DOHH2 (cell line): ENCODE results near the gene HOXD8.

Experiments
- CTCF ChIP-seq: fragments of 200-600 bp; sonication (generic); IDR thresholded peaks from one replicate; pipeline ENCODE4 v1.5.1; 2014; ENCODE audit warnings: antibody characterized with exemption, mild to moderate bottlenecking, low read depth, low read length; ENCODE audit not compliant: poor library complexity, severe bottlenecking
- EZH2phosphoT487 ChIP-seq: fragments of 200-600 bp; sonication (generic); IDR thresholded peaks from 2 replicates; pipeline ENCODE4 v1.6.1; 2017; ENCODE audit warnings: borderline replicate concordance, mild to moderate bottlenecking, antibody characterized with exemption, low read length, moderate library complexity, mixed read lengths

GRCh38 chr2:176152350-176153181, 23.1 kb downstream of the HOXD8 start:
- TF ChIP-seq CTCF (no peak), EZH2phosphoT487 (no peak)
